B cell (primary cell): ENCODE measurements around the gene JUNB. TPM values are rescaled to one million over a fixed set of nuclear protein-coding genes. Genes with fewer than 3 reads are reported as not detected.

ENCODE experiments used
- ATAC-seq: fragments of 200-7000 bp; cut with Tn5 transposase; one replicate; pipeline ENCODE4 v1.10.0; 2021; ENCODE audit warnings: low read depth, mild to moderate bottlenecking, moderate number of reproducible peaks, moderate library complexity
- CTCF ChIA-PET: fragments of 350-600 bp; sonication (Branson Sonifier 250); formaldehyde crosslinking; loops from one replicate; lab custom pipeline; 2021; ENCODE audit warnings: antibody characterized with exemption, inconsistent platforms; lab: Charles Lee
- POLR2A ChIA-PET: fragments of 350-600 bp; sonication (Branson Sonifier 250); formaldehyde crosslinking; loops from one replicate; lab custom pipeline; 2021; ENCODE audit warnings: antibody characterized with exemption; lab: Charles Lee
- DNase-seq: peaks from one replicate; pipeline ENCODE4 v3.0.0; 2013
- H2AFZ ChIP-seq: 2 replicates; pipeline ENCODE4 v1.6.1; 2012; ENCODE audit warnings: mild to moderate bottlenecking, low read depth, low read length; ENCODE audit not compliant: insufficient read depth, poor library complexity, severe bottlenecking
- H3K27ac ChIP-seq, 2 donors: 1 replicate in 1 of 2; 2 replicates in 1 of 2; pipeline ENCODE4 v1.5.1; 2012 to 2013; ENCODE audit warnings: low read length in 2 of 2, mild to moderate bottlenecking in 2 of 2, moderate library complexity in 1 of 2
- H3K27me3 ChIP-seq, 4 experiments: fragments of 200-600 bp in 1 of 4; sonication (generic) in 1 of 4; replicated peaks in 1 of 4; 1 replicate in 2 of 4; 2 replicates in 2 of 4; pipeline versions ENCODE4 v1.6.1 to v1.7.0; 2013 to 2016; ENCODE audit warnings: low read length in 3 of 4, mild to moderate bottlenecking in 2 of 4, mixed read lengths in 1 of 4, moderate library complexity in 1 of 4; ENCODE audit not compliant: insufficient read depth in 4 of 4, control insufficient read depth in 3 of 4; ENCODE audit errors: control extremely low read depth in 1 of 4
- H3K36me3 ChIP-seq, 2 experiments: replicated peaks in 1 of 2; 1 replicate in 1 of 2; 2 replicates in 1 of 2; pipeline versions ENCODE4 v1.6.1 to v1.7.1; 2013; ENCODE audit warnings: low read length in 1 of 2; ENCODE audit not compliant: insufficient read depth in 2 of 2, control insufficient read depth in 1 of 2; ENCODE audit errors: control extremely low read depth in 1 of 2, extremely low read depth in 1 of 2
- H3K4me1 ChIP-seq, 2 donors: fragments of 200-600 bp in 1 of 2; sonication (generic) in 1 of 2; 1 replicate in 1 of 2; 2 replicates in 1 of 2; pipeline versions ENCODE4 v1.5.1 to v1.6.1; 2013 to 2017; ENCODE audit warnings: low read length in 2 of 2; ENCODE audit not compliant: control insufficient read depth in 2 of 2, insufficient read depth in 2 of 2
- H3K4me2 ChIP-seq: replicated peaks from 2 replicates; pipeline ENCODE3; 2012; ENCODE audit warnings: mild to moderate bottlenecking, low read depth, low read length; ENCODE audit not compliant: poor library complexity, severe bottlenecking
- H3K4me3 ChIP-seq, 5 experiments: fragments of 200-600 bp in 1 of 5; sonication (generic) in 1 of 5; 1 replicate in 3 of 5; 2 replicates in 2 of 5; pipeline versions ENCODE4 v1.5.1 to v1.7.0; 2011 to 2016; ENCODE audit warnings: low read length in 4 of 5, mild to moderate bottlenecking in 4 of 5, low read depth in 2 of 5, control low read depth in 1 of 5, moderate library complexity in 1 of 5; ENCODE audit not compliant: insufficient read depth in 1 of 5; ENCODE audit errors: control extremely low read depth in 1 of 5, extremely low read depth in 1 of 5
- H3K79me2 ChIP-seq: fragments of 200-600 bp; sonication (generic); one replicate; pipeline ENCODE4 v1.6.0; 2016; ENCODE audit warnings: low read length; ENCODE audit not compliant: control insufficient read depth, insufficient read depth
- H3K9ac ChIP-seq: fragments of 200-600 bp; sonication (generic); 2 replicates; pipeline ENCODE4 v1.6.1; 2017; ENCODE audit warnings: mild to moderate bottlenecking, low read length, moderate library complexity
- H3K9me3 ChIP-seq, 3 donors: one replicate each; pipeline versions ENCODE4 v1.6.1 to v1.7.1; 2013; ENCODE audit warnings: low read length in 2 of 3; ENCODE audit not compliant: control insufficient read depth in 2 of 3, insufficient read depth in 1 of 3; ENCODE audit errors: control extremely low read depth in 1 of 3
- H4K20me1 ChIP-seq: 2 replicates; pipeline ENCODE4 v1.6.0; 2012; ENCODE audit warnings: mild to moderate bottlenecking, low read length; ENCODE audit not compliant: insufficient read depth, control insufficient read depth, poor library complexity, severe bottlenecking
- H3K27ac Mint-ChIP-seq: one replicate; pipeline ENCODE4 v1.8.0; 2021; ENCODE audit warnings: mixed read lengths
- H3K27me3 Mint-ChIP-seq: one replicate; pipeline ENCODE4 v1.8.0; 2021; ENCODE audit warnings: mixed read lengths
- H3K4me1 Mint-ChIP-seq: one replicate; pipeline ENCODE4 v1.8.0; 2021; ENCODE audit warnings: mixed read lengths
- H3K4me3 Mint-ChIP-seq: one replicate; pipeline ENCODE4 v1.8.0; 2021; ENCODE audit warnings: mixed read lengths
- H3K9me3 Mint-ChIP-seq: one replicate; pipeline ENCODE4 v1.8.0; 2022; ENCODE audit warnings: mixed read lengths; ENCODE audit not compliant: insufficient read depth
- CTCF ChIP-seq: fragments of 200-600 bp; IDR thresholded peaks from one replicate; pipeline ENCODE4 v1.8.0; 2022; ENCODE audit warnings: antibody characterized with exemption, mild to moderate bottlenecking
- EZH2 ChIP-seq: IDR thresholded peaks from 2 replicates; pipeline ENCODE4 v1.6.1; 2012; ENCODE audit warnings: borderline replicate concordance, low read depth, mild to moderate bottlenecking, moderate library complexity, low read length; ENCODE audit not compliant: insufficient read depth, poor library complexity, severe bottlenecking
- WGBS: methylation state at CpG from one replicate; pipeline ENCODE4 v1.1.5; 2013; ENCODE audit warnings: missing lambda C conversion rate; ENCODE audit not compliant: insufficient coverage; 5-methylcytosine and 5-hydroxymethylcytosine counted together
- intact Hi-C: fragments of 100-400 bp; cut with micrococcal nuclease; formaldehyde crosslinking; loops from one replicate; pipeline ENCODE4 v1.10.0; 2022
- polyA plus RNA-seq: library from polyadenylated mRNA; depleted of rRNA; stranded (reverse); fragments of >200 nt; gene quantifications from 2 replicates; pipeline ENCODE4 v1.2.3, GENCODE V29; 2012
- total RNA-seq, 2 donors: library from RNA; stranded (reverse); fragments of 120-200 nt in 1 of 2; gene quantifications; 1 replicate in 1 of 2; 2 replicates in 1 of 2; pipeline versions ENCODE4 v1.2.3 to v1.2.4, GENCODE V29; 2013 to 2022

JUNB gene
- total and polyA plus RNA-seq, 2 donors (not counting 1 experiment from before 2014, with no cell fraction given): 206 to 4,055 TPM

- H3K4me3 Mint-ChIP-seq: no peak overlapping the region
- H4K20me1 ChIP-seq: no peaks in the 10 kb centered on the region
Observed at GRCh38 chr19:12745166-12745897, 46.0 kb upstream of the JUNB start.

More at GRCh38 chr19:12745166-12745897, 46.0 kb upstream of the JUNB start:
- H3K4me1 ChIP-seq: peaks cover 5 to 7% of the 10 kb centered on the region in 2 donors
- no peak overlapping the region for H3K27ac ChIP-seq
- peaks cover 4% of the 10 kb centered on the region for H3K4me1 Mint-ChIP-seq
- H3K9me3 Mint-ChIP-seq: peaks cover 4% of the 10 kb centered on the region
- ATAC-seq (no peak), DNase-seq (no peak)
- no peak overlapping the region for H3K4me2 ChIP-seq
- no peaks in the 10 kb centered on the region for H3K79me2 ChIP-seq
- H3K27me3 Mint-ChIP-seq: peaks cover 4% of the 10 kb centered on the region
- peaks cover 0 to 15% (median 5%) of the 10 kb centered on the region in 3 donors for H3K9me3 ChIP-seq
- H3K36me3 ChIP-seq: peaks cover 0 to 33% of the 10 kb centered on the region in 2 experiments
- TF ChIP-seq EZH2 (no peak), CTCF (no peak)
- ChIA-PET CTCF (interaction anchor here (0.8 to 4.4 kb wide), 4 partner anchors 12 to 17 kb away, joined by 4 to 29 read pairs (median 6); no protein-coding TSS in a partner anchor), POLR2A (no interaction called here)
- H3K27me3 ChIP-seq: no peaks in the 10 kb centered on the region
- intact Hi-C loops: no loop called here
- H3K27ac Mint-ChIP-seq: no peak overlapping the region
- 92% methylated on average over 22 of the region's 22 CpGs for WGBS
- no peak overlapping the region for H2AFZ ChIP-seq
- no peak overlapping the region for H3K4me3 ChIP-seq
- no peak overlapping the region for H3K9ac ChIP-seq
